Anterior cingulate cortex (tissue), 58 donors: Measurements from ENCODE around the gene PDZD2.
"Not testable (repeated sequence)": the region's sequence is repeated elsewhere in the genome, so short reads cannot be mapped to it uniquely, and the experiment has no call there.

Experiments used
- DNase-seq, 58 donors: peaks; one replicate each; lab custom pipeline; 2025; lab: John Stamatoyannopoulos, UW

The PDZD2 gene

DNA sequence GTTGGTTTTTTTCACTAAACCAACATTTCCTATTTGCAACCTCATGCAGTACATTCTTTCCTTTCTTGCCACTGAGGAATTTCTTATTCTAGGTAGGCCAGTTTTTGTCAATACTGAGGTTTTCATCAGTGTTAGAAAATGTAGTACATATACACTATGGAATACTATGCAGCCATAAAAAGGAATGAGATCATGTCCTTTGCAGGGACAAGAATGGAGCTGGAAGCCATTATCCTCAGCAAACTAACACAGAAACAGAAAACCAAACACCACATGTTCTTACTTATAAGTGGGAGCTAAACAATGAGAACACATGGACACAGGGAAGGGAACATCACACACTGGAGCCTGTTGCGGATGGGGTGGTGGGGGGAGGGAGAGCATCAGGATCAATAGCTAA is 441.6 kb downstream of the PDZD2 start:
- DNase-seq: not testable (repeated sequence)

DNA sequence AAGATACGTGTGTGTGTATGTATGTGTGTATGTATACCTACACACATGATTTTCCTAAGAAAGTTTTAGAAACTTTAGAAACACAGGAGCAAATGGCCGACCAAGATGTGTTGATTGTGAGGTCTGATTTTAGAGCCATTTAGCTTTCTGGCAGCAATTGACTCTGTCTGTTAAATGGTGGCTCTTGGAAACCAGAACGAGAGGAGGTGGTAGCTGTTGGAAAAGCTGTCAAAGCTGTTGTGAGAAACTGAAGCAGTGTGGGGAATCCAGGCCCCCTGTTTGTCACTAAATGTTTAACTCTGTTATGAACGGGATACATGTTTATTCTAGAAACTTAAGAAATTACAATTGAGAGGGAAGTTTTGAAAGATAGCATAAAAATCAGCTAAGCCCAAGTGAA is 443.8 kb downstream of the PDZD2 start:
- no peak for DNase-seq

DNA sequence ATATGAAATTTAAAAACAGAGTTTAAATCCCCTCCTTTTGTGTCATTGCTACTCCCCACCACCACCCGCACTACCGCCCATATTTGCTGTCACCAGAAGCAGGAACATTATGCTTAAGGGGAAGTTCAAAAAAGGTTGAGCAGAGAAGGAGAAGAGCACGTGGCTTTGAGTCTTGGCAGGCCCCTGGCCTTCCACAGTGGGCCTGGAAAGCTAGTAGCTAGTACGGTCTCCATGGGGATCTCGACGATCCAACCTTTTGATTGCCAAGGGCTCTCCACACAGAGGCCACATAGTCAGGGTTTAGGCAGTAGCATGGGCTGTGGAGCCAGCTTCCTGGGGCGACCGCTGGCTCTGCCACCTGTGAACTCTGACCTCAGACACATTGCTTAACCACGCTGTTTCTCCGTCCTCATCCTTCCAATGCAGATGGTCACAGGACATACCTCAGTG is 445.1 kb downstream of the PDZD2 start:
- peak in 40 of 58 donors; percentile 15 to 80 (median 46) for DNase-seq

DNA sequence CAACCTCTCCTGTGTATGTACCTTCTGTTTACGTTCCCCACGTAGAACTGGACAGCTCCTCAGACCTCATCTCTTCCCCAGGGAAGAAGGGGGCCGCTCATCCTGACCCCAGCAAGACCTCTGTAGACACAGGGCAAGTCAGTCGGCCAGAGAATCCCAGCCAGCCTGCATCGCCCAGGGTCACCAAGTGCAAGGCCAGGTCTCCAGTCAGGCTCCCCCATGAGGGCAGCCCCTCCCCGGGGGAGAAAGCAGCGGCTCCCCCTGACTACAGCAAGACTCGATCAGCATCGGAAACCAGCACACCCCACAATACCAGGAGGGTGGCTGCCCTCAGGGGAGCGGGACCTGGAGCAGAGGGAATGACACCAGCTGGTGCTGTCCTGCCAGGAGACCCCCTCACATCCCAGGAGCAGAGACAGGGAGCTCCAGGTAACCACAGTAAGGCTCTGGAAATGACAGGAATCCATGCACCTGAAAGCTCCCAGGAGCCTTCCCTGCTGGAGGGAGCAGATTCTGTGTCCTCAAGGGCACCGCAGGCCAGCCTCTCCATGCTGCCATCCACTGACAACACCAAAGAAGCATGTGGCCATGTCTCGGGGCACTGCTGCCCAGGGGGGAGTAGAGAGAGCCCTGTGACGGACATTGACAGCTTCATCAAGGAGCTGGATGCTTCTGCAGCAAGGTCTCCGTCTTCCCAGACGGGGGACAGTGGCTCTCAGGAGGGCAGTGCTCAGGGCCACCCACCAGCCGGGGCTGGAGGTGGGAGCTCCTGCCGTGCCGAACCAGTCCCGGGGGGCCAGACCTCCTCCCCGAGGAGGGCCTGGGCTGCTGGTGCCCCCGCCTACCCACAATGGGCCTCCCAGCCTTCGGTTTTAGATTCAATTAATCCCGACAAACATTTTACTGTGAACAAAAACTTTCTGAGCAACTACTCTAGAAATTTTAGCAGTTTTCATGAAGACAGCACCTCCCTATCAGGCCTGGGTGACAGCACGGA is 448.5 kb downstream of the PDZD2 start:
- DNase-seq: no peak

DNA sequence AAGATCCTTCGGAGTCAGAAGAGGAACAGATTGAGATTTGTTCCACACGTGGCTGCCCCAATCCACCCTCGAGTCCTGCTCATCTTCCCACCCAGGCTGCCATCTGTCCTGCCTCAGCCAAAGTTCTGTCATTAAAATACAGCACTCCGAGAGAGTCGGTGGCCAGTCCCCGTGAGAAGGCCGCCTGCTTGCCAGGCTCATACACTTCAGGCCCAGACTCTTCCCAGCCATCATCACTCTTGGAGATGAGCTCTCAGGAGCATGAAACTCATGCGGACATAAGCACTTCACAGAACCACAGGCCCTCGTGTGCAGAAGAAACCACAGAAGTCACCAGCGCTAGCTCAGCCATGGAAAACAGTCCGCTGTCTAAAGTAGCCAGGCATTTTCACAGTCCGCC is 449.3 kb downstream of the PDZD2 start:
- no peak for DNase-seq

DNA sequence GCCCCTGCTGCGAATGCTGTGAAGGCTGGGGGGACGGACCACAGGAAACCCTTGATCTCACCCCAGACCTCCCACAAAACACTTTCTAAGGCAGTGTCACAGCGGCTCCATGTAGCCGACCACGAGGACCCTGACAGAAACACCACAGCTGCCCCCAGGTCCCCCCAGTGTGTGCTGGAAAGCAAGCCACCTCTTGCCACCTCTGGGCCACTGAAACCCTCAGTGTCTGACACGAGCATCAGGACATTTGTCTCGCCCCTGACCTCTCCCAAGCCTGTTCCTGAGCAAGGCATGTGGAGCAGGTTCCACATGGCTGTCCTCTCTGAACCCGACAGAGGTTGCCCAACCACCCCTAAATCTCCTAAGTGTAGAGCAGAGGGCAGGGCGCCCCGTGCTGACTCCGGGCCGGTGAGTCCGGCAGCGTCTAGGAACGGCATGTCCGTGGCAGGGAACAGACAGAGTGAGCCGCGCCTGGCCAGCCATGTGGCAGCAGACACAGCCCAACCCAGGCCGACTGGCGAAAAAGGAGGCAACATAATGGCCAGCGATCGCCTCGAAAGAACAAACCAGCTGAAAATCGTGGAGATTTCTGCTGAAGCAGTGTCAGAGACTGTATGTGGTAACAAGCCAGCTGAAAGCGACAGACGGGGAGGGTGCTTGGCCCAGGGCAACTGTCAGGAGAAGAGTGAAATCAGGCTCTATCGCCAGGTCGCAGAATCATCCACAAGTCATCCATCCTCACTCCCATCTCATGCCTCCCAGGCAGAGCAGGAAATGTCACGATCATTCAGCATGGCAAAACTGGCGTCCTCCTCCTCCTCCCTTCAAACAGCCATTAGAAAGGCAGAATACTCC is 450.4 kb downstream of the PDZD2 start:
- DNase-seq: no peak

DNA sequence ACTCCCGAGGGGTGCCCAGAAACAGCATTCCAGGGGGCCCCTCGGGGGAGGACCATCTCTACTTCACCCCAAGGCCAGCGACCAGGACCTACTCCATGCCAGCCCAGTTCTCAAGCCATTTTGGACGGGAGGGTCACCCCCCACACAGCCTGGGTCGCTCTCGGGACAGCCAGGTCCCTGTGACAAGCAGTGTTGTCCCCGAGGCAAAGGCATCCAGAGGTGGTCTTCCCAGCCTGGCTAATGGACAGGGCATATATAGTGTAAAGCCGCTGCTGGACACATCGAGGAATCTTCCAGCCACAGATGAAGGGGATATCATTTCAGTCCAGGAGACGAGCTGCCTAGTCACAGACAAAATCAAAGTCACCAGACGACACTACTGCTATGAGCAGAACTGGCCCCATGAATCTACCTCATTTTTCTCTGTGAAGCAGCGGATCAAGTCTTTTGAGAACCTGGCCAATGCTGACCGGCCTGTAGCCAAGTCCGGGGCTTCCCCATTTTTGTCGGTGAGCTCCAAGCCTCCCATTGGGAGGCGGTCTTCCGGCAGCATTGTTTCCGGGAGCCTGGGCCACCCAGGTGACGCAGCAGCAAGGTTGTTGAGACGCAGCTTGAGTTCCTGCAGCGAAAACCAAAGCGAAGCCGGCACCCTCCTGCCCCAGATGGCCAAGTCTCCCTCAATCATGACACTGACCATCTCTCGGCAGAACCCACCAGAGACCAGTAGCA is 451.3 kb downstream of the PDZD2 start:
- DNase-seq: no peak

- no peak for DNase-seq
These were observed 451.8 kb downstream of the PDZD2 start for GRCh38 chr5:32090755-32091128.

DNA sequence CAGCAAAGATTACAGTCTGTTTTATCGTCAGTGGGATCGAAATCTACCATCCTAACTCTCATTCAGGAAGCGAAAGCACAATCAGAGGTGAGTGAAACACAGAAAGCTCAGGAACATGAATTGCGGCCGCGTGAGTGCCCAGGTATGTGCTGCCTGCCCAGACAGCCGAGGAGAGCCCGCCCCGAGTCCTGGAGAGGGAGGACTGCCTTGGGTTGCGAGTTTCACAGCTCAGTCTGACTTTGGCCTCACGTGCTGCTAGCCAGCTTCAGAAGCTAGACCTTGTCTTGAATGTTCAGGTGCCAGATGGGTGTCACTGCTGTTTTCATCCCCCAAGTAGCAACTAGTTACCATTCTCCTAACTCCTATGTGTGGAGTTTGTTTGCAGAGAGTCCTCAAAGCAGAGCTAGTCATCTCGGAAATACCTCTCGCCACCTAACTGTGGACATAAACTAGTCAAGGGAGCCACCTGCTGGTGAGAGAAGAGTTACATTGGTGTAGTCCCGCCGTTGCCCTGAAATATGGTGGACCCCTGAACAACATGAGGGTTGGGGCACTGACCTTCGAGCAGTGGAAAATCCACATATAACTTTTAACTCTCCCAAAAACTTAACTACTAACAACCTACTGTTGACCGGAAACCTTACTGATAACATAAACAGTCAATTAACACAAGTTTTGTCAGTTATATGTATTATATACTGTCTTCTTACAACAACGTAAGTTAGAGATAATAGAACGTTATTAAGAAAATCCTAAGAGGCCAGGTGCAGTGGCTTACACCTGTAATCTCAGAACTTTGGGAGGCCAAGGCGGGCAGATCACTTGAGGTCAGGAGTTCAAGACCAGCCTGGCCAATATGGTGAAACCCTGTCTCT is 454.2 kb downstream of the PDZD2 start:
- peak in 42 of 58 donors; percentile 7 to 73 (median 36) for DNase-seq

GRCh38 chr5:32094691-32095090 is 455.8 kb downstream of the PDZD2 start:
- no peak for DNase-seq

DNA sequence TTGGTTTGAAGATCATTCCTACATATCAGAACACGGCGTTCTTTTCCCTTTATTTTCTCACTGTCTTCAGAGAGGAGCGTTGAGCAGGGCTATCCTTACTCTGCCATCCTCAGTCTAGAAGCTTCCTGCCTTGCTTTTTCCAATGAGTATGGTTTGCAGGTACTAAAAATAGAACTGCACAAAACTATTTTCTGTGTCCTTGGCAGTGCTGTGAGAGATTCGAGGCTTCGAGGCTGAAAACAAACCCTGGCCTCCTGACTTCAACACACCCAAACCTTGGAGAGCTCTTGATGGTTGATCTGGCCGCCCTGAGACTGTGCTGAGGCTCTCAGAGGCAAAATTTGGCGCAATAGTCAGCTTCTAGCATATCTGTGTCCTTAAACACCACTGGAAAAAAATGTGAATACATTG is 456.3 kb downstream of the PDZD2 start:
- no peak for DNase-seq

- DNase-seq: no peak
These were observed 458.1 kb downstream of the PDZD2 start for GRCh38 chr5:32096891-32097595.

DNA sequence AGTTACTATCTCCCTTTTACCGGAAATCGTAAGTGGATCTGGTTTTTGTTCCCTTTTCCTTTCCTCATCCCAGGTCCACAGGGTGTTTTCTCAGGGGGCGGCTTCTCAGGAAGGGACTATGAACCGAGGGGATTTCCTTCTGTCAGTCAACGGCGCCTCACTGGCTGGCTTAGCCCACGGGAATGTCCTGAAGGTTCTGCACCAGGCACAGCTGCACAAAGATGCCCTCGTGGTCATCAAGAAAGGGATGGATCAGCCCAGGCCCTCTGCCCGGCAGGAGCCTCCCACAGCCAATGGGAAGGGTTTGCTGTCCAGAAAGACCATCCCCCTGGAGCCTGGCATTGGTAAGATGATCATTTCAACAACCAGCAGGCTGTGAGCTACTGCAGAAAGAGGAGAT is 459.4 kb downstream of the PDZD2 start:
- peak in 3 of 58 donors; percentile 10 to 24 (median 14) for DNase-seq

GRCh38 chr5:32098890-32099310 is 460.0 kb downstream of the PDZD2 start:
- DNase-seq: no peak

DNA sequence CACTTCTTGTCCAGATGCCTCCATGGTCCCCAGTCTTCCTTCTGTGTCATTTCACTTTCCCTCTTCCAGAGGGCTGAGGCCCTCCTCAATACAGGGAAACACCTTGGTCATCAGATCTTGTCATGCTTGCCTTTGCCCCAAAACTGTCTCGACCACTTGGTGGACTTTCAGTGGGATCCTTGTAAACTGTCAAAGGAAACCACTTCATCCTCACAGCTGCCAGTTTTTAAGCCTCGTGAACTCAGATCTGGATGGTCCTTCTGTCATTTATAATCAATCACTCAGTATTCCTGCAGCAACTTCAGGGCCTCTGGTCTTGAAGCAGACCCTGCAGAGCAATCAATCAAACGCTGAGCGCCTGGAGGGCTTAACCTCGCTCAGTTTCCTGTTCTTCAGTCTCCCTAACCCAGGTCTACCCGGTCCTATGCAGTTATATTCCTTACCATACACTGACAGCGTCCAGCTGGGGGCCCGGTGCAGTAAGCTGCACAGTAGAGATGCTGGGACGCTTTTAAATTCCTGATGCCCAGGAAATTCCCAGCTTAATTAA is 460.6 kb downstream of the PDZD2 start:
- no peak for DNase-seq

- peak in 50 of 58 donors; percentile 29 to 92 (median 66) for DNase-seq
These were observed 461.3 kb downstream of the PDZD2 start for GRCh38 chr5:32100230-32100629.

DNA sequence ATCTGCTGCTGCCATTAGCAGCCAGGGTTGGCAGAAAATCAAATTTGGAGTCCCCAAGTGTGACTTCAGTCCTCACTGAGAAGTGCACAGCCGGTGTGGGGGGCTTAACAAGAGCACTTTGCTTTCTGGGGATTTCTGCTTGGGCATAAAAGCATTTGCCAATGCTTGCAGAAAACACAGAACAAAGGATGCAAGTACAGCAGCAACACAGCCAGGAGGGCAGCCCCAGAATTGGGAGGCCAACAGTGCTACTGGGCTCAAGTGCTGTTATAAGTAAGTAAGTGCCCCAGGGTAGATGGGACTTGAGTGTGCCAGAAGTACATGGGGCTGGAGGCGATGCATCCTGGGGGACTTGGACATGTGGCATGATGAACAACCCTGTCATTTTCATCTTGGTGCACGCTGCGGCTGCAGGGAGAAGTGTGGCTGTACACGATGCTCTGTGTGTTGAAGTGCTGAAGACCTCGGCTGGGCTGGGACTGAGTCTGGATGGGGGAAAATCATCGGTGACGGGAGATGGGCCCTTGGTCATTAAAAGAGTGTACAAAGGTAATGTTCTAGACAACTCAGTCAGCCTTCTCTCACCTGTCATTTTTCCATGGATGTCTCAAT is 461.9 kb downstream of the PDZD2 start:
- peak in 2 of 58 donors; percentile 59 to 61 for DNase-seq
